Activated CD8-positive, alpha-beta memory T cell treated with anti-CD3 and anti-CD28 coated beads, Interleukin-2, amount 50 U/mL, for 1 hour (primary cell): ENCODE measurements around the gene FOS.
"Not testable (repeated sequence)": the region's sequence is repeated elsewhere in the genome, so short reads cannot be mapped to it uniquely, and the experiment has no call there.

Experiments
- DNase-seq: peaks from one replicate; pipeline ENCODE4 v3.0.0-alpha.2; 2020; ENCODE audit errors: extremely low read depth

The FOS gene

DNA sequence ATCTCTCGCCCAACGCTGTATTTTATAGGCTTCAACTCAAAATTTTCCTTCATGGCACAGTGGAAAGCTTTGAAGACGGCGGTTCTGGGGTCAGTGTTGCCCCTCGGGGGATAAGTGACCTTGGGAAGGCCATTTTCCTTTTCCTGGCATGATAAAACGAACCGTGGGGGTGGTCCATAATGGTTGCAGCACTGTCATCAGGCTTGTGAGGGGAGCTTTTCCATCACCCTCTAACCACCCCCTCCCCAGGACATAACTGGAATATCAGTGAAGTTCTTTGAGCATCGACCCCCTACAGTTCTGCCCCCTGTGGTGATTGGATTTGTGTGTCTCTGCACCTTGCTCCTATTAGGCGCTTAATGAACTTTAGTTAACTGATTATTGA, 16.0 kb downstream of the FOS start:
- DNase-seq: no peak

GRCh38 chr14:75295061-75295461, 16.4 kb downstream of the FOS start:
- no peak for DNase-seq

GRCh38 chr14:75295491-75296345, 17.1 kb downstream of the FOS start:
- no peak for DNase-seq

DNA sequence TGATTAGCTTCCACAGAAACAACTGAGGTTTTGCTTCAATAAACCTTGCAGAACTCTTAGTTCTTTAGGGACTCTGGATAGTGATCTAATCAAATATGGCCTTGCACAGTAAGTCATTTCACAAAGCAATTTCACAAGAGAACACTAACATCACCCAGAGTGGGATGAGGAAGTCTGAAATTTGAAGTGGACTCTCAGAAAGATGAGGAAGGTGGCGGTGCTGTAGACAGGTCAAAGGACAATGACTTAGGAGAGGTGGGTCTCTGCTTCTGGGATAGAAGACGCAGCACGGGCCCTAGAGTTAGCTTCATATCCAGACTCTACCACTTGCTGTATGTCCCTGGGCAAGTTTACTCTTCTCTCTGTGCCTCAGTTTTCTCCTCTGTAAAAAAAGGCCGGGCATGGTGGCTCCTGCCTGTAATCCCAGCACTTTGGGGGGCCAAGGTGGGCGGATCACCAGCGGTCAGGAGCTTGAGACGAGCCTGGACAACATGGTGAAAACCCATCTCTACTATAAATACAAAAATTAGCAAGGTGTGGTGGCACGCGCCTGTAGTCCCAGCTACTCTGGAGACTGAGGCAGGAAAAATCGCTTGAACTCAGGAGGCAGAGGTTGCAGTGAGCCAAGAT, 18.9 kb downstream of the FOS start:
- DNase-seq: no peak

- DNase-seq: no peak
Measured at GRCh38 chr14:75298187-75298965, 19.7 kb downstream of the FOS start.

DNA sequence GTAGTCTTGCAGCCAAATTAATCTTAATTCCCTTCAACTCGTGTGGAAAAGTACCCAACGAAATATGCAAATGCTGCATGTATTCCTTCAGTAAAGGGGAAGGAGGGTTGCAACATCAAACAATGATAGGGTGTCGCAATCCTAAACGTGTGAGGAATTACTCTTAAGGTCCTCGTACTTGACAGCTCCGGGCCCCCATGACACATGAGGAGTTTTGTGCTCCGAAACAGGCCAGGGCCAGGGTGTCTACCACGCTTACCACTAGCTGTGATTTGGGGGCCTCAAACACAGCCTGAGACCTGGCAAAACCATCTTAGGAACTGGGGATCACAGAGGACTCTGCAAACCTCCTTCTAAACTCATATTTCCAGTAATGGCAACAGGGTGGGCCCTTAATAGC, 20.4 kb downstream of the FOS start:
- DNase-seq: no peak

DNA sequence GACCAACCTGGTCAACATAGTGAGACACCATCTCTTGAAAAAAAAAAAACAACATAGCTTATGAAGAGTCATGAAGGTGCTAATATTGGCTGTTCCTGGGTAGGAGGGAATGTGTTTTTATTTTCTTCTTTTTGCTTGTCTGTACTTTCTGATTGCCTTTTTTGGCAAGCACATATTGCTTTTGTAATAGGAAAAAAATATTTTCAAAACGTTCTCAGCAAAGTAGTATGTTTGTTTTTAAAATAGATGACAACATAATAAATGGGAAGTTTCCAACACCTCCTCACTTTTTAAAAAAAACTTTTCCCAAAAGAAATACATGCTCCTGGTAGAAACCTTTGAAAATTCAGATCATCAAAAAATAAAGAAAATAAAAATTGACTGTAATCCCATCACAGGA, 20.9 kb downstream of the FOS start:
- no peak for DNase-seq

DNA sequence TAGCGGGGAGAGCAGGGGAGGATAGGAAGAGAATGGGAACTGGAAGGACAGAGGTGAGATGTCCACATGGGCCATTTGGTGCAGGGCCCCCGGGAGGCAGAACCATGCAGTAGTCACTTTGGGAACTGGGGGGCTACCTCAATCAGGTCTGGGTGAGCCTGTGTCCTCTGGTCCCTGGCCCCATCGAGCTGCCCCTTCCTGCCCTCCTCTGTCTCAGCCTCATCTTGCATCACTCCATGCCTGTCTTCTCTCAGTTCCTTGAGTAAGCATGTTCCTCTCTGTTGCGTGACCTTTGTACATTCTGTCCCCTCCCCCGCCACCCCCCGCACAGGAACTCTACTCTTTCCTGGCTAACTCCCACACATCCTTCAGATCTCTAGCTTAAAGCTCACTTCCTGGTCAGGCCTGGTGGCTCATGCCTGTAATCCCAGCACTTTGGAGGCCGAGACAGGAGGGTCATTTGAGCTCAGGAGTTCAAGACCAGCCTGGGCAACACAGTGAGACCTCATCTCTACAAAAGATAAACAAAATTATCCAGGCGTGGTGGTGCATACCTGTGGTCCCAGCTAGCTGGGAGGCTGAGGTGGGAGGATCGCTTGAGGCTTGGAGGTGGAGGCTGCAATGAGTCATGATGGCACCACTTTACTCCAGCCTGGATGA, 23.2 kb downstream of the FOS start:
- DNase-seq: no peak

DNA sequence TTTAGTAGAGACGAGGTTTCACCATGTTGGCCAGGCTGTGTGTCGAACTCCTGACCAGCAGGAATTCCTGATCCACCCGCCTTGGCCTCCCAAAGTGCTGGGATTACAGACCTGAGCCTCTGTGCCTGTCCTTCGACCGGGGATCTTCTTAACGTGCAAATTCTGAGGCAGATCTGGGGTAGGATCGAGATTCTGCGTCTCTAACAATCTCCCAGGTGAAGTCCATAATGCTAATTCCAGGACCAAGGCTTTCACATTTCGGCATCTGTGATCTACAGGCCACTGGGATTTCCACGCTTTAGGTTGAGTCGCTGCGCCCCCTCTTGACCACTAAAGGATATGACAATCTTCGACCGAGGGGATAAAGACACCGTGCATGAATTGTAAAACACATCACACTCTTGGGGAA, 24.8 kb downstream of the FOS start:
- no peak for DNase-seq

GRCh38 chr14:75306410-75306809, 27.8 kb downstream of the FOS start:
- DNase-seq: not testable (repeated sequence)

DNA sequence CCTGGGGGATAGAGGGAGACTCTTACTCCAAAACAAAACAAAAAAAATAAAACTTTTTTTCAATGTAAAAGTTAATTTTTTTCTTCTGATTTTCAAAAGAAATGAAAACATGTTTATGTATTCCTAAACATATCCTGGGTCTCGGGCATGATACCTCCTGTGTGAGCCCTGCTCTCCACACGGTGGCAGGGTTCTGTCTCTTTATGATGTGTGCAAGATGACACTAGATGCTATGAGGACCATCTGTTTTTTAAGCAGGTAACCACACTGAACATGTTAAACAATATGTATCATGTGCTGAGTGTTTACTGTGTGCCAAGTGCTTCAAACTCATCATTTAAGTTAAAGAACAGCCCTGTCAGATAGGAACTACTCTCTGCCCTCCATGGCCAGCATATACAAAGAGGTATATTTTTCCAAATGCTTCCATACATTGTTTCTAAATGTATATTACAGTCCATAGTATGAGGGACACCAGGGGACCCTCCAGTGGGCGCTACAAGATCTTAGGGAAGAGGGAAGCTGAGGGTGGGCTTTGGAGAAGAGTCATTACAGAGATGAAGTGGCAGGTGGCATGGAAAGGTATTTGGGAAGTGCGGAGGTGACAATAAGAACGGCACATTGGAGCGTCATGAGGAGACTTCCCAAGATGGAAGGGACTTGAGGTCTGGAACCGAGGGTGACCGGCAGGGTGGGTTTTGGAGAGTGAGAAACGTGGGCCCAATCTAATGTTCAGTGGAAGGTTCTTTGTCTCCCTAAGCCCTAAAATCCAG, 28.5 kb downstream of the FOS start:
- no peak for DNase-seq

GRCh38 chr14:75307700-75308379, 29.2 kb downstream of the FOS start:
- no peak for DNase-seq

DNA sequence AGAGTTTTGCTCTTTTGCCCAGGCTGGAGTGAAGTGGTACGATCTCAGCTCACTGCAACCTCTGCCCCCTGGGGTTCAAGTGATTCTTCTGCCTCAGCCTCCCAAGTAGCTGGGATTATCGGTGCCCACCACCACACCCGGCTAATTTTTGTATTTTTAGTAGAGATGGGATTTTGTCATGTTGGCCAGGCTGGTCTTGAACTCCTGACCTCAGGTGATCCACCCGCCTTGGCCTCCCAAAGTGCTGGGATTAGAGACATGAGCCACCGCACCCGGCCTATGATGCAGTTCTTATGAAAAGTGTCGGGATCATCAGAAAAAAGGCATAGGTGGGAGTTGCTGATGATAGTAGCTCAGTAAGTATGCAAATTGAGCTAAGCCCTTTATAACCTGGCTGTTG, 30.4 kb downstream of the FOS start:
- DNase-seq: not testable (repeated sequence)

DNA sequence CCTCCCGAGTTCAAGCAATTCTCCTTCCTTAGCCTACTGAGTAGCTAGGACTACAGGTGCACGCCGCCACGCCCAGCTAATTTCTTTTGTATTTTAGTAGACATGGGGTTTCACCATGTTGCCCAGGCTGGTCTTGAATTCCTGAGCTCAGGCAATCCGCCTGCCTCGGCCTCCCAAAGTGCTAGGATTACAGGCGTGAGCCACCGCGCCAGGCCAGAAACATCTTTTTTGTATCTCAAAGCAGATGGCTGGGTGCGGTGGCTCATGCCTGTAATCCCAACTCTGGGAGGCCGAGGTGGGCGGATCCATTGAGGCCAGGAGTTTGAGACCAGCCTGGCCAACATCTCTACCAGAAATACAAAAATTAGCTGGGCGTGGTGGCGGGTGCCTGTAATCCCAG, 30.9 kb downstream of the FOS start:
- not testable (repeated sequence) for DNase-seq

DNA sequence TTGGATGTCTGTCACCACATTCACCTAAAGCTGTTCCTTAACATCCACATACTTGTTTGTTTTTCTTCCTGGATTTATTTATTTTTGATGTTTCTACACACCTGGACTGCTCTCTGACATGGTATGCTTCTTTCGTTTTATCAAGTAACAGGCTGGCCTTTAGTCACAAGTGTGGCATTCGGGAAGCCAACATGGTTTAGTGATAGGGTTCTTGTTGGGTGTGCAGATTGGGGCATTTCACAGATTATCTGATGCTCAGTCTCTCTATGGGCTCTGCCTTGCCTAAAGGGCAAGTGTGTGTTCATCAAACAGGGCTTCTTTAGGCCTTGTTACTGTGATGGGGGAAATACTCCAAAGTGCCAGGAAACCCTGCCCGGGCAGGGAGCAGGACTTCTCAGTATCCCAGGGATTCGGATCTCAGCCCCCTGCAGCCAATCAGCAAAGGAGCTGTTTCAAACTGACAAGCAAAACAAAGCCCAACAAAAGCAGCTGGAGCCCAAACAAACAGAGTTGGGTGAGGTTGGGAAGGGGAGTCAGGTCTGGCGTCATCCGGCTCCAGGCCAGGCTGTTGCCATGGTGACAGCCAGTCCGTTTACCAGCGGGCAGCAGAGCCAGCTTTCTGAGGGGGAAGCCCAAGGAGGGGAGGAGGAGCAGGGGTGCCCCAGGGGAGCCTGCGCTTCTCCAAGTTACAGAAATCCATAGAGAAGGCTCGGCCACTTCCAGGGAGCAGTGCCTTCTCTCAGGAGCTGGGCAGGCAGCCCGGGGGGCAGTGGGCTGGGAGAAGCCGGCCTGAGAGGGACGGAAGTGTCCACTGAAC, 31.9 kb downstream of the FOS start:
- no peak for DNase-seq

- DNase-seq: no peak
Measured at GRCh38 chr14:75311356-75311755, 32.7 kb downstream of the FOS start.

- DNase-seq: no peak
Measured at GRCh38 chr14:75312341-75312740, 33.7 kb downstream of the FOS start.

GRCh38 chr14:75313294-75313693, 34.7 kb downstream of the FOS start:
- no peak for DNase-seq

- DNase-seq: no peak
Measured at GRCh38 chr14:75315144-75315543, 36.5 kb downstream of the FOS start.

DNA sequence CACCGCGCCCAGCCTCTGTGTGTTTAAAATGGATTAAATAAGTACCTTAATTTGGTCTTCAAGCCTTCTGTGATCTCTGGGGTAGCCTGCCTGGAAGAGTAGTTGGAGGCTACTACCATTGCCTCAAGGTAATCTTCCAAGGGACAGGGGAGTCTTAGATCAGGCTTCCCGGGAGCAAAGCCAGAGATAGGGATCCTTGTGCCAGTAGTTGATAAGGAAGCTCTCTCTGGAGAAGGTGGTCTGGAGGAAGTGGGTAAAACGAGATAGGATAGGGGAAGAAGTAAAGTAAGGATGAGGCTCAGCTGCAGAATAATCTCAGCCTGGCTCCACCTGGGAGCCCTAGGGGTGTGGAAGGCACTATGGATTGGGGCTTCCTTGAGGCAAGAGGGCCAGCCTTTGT, 38.5 kb downstream of the FOS start:
- DNase-seq: no peak
